GM04503 (cell line): ENCODE measurements around the gene CAMTA1.
"Not testable (repeated sequence)": the region's sequence is repeated elsewhere in the genome, so short reads cannot be mapped to it uniquely, and the experiment has no call there.

Experiments used
- DNase-seq: peaks from one replicate; pipeline ENCODE4 v3.0.0-alpha.2; 2012; ENCODE audit warnings: low read depth

Gene CAMTA1

DNA sequence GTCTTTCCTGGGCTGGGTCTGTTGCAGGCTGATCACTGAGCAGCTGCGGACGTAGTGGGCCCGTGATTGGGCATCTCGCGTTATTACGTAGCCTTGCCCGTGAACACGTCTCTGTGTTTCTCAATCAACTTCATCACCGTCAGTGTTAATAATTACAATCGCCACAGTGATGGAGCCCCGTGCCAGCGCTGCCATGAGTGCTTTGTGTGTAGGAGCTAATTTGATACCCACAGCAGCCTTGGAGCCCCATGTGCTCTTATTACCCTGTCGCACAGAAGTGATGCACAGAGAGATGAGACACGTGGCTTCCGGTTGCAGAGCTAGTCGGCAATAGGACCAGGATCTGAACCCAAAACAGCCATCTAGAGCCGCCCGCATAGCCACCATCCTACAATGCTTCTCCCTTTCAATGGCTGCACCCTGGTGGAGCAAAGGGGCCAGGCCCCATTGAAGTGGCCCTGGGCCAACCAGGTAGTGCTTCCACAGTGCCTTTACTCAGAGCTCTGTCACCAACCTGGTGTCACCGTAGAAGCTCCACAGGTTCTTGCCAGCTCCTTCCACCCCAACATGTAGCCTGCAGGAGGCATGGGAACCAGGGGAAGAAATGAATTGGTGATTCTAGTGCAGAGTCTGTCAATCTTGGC lies 587.3 kb downstream of the CAMTA1 start:
- no peak for DNase-seq

DNA sequence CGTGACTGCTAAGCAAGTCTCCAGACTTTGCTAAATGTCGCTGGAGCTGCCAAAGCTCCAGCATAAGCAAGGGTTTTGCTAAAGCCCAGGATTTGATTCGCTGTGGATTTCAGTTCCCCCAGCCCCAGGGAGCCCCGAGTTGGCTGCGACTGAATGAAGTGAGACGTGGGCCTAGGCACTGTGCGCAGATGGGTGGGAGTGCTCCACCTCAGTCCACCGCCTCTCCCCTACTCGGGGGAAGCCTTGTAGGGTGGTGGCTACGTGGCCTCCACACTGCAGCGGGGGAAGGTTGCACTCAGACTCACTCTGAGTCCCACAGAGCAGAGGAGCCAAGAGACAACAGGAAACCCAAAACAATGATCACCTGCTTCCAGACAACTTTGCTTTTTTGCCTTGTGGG lies 588.0 kb downstream of the CAMTA1 start:
- no peak for DNase-seq

DNA sequence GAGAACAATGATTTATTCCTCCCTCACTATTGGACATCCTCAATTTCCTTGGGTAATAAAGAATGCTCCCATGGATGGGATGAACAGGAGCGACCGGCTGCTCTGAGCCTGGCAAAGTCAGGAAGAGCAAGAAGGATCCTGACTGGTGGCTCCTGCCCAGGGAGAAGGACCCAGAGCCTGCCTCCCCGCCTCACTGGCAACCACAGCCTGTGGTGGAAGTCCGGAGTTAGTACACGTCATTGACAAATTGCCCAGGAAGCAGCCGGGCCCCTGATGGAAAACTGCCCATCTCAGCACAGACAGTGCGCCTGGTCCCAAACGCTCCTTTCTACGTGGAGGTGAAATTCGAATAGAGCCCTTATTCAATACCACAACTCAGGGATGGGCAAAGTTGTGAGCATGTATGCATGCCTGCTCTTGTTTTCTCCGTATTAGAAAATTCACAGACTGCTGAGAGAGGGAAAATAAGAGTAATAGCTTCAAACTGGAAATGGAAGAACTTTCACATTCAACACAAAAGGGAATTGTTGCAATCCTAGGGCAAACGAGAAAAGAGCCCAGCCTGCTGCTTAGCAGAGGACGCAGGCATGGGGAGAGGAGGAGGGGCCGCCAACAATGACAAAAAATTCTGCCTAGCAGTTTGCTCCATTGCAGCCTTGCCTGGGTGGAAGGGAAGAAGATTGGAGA lies 588.8 kb downstream of the CAMTA1 start:
- DNase-seq = no peak

DNA sequence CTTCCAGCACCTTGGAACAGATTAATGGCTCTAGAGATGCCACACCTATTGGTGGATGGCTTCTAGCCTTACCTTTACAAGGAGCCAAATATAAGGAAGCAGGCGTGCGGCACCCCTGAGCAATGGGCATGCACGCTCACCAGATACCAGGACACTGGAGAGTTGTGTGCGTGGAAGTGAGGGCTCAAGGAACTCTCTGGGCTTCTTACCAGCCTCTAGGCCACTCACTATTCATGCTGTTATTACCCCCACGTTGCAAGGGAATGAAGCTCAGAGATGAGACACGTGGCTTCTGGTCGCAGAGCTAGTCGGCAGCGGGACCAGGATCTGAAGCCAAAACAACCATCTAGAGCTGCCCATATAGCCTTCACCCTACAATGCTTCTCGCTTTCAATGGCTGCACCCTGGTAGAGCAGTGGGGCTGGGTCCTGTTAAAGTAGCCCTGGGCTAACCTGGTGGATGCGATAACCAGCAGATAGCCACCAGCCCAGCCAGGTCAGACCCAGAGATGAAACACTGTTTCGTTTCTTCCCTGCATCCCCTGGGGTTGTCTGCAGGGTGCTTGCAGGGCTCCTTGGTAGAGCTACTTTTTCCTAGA lies 589.4 kb downstream of the CAMTA1 start:
- no peak for DNase-seq

DNA sequence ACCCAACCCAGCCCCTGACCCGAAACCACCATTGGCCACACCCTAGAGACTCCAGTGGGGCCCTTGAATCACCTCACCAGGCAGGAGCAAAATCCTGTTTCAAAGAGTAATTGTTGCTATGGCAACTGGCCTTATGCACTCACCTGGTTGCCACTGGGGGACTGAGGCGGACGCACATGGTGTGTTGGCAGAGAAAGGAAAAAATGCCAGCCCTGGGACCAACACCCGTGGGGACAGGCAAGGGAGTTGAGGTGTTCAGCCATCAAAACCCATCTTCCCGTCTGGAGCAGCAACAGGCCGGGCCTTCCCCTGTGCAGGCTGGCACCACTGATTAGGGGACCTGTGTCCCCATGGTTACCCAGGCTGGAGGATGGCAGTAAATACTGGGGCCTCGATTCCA lies 590.1 kb downstream of the CAMTA1 start:
- no peak for DNase-seq

DNA sequence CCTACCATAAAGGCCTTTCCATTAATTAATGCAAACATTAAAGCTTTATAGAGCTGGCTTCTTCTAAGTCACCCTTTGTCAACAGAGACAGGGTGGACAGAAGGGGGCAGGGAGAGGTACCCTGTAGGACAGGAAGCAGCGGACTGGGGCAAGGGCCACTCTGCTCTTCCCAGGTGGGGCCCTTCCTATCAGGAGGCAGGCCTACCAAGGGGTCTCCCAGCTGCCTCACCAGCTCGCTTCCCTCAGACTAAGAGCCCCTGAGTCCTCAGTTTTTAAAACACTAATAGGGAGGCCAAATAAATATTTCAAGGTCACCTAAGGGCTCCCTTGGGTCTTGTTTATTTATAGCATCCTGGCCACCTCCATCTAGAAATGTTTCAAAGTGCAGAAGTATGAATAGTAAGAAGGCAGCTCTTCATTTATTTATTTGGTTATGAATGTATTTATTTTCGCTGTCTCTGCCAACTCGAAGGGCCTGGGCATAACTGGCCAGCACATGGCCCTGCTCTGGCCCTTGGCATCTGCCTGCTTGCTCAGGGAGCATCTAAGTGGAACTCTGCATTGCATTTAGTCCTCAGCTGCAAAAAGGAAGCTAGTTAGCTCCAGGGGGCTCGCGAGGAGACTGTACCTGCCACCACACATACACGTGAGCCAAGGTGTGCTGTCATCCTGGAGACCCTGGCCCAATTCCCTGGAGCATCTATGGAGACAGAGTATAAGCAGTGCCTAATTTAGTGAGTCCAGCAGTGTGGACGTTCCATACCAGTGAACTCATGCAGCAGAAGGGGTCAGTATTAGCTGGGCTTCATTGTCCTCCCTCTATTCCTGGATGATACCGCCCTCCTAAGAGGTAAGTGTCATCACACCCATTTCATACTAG lies 590.8 kb downstream of the CAMTA1 start:
- no peak for DNase-seq

DNA sequence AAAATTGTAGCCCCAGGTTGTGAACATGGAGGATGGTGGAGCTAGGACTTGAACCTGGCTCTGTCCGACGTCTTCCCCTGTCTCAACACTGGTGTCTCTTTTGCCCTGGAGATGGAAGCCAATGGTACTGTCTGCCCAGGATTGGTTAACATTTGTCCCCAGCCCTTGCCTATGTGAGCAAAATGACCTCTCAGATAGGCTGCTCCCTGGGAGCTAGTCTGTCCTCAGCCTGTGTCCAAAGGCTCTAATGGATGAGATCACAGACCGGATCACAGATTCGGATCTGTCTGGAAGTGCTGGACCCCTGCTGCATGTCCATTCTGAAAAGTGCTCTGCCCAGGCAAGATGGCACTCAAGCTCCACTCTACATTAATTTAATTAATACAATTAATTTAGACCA lies 591.4 kb downstream of the CAMTA1 start:
- DNase-seq = no peak

DNA sequence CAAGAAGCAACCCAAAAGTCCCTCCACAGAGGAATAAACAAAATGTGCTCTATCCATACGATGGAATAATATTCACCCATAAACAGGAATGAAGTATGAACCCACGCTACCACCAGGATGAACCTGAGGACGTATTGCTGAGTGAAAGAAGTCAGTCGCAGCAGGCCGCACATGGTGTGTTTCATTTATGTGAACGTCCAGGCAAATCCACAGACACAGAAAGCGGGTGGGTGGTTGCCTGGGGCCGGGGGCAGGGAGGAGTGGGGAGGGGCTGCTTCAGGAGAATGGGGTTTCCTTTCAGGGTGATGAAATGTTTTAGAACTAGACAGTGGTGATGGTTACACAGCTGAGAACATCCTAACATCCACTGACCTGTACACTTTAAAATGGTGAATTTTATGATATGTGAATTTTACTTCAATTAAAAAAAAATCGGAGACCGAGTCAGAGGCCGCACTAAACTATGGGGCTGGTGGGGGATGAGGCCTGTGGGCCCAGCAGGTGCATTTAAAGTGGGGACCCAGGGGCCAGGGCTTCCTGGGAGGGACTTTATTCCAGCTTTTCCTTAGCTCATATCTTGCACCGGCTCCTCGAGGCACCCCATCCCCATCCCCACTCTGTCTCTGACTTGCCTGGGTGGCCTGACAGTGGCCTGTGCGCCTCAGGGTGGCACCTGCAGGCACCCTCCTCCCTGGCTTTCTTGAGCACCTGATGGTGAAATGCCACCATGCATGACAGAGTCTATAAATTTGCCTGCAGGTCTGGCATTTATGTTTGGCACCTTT lies 593.3 kb downstream of the CAMTA1 start:
- DNase-seq = no peak

DNA sequence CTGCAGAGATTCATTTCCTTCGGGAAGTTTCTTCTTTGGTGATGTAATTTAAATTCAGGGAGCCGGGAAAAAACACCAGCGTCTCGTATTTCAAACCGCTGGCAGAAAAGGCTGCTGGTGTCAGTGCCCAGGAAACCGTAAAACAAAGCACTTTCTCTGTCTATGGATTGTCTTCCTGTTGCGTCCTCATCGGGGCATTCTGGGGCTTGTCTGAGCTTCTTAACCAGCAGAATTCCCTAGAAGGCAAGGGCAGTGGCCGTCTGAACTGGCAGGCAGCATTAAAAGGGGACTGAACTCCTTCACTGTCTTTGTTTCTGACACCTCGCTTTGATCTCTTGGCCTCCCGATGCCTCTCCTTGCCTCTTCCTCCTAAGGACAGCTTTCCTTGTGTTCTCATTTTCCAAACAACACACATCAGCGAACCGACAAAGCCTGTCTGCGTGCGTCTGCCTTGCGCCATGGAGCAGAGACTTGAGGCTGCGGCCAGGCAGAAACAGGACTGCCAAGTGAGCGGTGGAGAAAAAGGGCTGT lies 594.3 kb downstream of the CAMTA1 start:
- peak; percentile 51 for DNase-seq

DNA sequence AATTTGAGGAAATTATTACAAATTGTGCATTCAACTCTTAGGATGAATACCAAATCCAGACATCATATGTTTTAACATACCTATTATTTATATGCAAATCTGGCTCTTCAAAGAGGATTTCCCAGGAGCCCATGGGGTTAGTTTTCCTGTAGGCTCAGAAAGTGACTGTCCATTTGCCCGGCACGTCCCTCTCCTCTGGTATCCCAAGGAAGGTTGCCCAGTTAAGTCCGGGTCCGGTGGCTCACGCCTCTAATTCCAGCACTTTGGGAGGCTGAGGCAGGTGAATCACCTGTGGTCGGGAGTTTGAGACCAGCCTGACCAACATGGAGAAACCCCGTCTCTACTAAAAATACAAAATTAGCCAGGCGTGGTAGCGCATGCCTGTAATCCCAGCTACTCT lies 594.8 kb downstream of the CAMTA1 start:
- DNase-seq = not testable (repeated sequence)

DNA sequence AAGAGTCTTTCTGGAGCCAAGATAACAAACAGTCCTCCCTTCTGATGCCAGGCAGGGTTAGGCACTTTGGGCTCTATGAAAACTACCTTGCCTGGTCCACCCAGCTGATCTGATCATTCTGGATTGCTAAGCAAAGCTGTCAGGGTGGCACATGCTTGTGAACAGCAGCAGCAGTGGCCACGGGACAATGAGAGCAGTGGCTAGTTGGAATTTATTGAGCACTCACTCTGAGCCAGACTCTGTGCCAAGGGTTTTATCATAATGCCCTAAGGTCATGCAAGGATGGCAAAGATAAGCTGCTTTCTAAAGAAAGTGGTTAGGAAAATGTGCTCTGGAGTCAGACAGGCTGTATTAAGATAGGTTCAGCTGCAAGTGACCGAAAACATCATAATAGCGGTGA lies 595.5 kb downstream of the CAMTA1 start:
- DNase-seq = no peak

DNA sequence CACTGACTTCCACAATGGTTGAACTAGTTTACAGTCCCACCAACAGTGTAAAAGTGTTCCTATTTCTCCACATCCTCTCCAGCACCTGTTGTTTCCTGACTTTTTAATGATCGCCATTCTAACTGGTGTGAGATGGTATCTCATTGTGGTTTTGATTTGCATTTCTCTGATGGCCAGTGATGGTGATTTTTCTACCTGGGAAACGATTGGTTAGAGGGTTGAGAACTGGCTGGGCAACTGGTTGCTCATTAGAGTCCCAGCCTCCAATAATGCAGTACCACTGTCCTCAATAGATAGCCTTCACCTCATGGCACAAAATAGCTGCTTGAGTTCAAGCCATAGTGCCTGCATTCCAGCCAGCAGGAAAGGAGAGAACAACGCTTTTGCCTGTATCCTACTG lies 596.5 kb downstream of the CAMTA1 start:
- DNase-seq = not testable (repeated sequence)

DNA sequence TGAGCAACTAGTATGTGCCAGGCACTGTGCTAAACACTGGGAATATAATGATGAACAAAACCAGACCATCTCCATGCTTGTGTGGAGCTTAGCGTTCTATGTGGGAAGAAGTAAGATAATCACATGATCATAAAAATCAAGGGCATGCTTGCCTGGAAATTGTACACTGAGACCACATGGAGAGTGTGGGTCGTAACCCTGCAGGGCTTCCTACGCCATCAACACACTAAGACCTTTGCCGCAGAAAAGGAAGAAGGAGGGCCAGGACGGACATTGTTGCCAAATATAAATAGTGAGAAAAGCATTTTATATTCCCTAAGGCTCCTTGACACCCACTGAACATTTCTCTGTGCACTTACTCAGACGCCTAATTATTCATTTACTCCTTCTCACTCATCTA lies 597.7 kb downstream of the CAMTA1 start:
- no peak for DNase-seq

DNA sequence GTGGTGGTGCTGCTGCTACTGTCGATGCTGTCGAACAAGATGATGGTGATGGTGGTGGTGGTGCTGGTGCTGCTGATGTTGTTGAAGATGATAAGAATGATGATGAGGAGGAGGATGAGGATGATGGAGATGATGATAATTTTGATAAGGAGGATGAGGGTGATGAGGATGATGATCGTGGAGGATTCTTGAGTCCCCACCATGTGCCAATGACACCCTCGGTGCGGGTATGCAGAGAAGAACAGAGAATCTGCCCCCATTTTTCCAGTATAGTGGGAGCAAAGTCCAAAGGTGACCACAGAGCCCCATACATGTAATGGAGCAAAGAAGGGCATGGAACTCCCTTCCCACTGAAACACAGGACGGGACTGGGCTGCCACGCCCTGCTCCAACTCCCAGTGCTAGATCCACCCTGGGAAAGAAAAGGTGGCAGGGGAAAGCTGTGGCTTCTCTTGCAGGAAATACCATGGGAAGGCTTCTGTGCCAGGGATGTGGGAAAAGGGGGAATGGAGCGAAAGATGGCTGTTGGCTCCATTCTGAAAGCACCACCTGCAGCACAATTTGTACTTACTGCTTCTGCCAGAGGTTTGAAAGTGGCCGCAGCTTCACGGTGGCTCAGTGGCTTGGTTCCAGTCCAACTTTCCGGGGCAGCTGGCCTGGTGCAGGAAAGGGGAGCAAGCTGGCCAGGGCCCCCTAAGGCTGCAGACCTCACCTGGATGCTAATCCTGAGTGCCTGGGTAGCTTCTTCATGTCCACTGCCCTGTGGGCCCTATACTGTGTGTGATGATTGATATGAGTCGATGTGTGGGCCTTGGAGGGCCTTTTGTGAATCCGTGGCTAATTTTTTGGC lies 598.6 kb downstream of the CAMTA1 start:
- DNase-seq = no peak

DNA sequence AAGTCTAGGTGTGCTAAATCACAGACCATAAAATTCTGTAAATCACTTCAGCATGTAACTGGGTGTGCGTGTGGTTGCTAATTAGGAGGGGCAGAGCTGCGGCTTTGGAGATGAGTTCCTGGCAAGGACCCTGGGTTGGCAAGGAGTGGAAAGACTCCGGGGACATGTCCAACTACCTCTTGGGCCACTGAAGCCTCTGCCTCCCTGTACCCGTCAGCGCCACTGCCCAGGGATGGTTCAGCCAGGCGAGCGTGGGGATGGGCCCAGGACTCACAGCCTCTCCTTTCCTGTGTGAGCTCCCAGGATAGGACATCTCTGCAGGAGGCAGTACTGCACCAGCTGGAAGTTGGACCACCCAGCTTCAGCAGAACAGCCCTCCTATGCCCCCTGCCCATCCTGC lies 599.4 kb downstream of the CAMTA1 start:
- no peak for DNase-seq

DNA sequence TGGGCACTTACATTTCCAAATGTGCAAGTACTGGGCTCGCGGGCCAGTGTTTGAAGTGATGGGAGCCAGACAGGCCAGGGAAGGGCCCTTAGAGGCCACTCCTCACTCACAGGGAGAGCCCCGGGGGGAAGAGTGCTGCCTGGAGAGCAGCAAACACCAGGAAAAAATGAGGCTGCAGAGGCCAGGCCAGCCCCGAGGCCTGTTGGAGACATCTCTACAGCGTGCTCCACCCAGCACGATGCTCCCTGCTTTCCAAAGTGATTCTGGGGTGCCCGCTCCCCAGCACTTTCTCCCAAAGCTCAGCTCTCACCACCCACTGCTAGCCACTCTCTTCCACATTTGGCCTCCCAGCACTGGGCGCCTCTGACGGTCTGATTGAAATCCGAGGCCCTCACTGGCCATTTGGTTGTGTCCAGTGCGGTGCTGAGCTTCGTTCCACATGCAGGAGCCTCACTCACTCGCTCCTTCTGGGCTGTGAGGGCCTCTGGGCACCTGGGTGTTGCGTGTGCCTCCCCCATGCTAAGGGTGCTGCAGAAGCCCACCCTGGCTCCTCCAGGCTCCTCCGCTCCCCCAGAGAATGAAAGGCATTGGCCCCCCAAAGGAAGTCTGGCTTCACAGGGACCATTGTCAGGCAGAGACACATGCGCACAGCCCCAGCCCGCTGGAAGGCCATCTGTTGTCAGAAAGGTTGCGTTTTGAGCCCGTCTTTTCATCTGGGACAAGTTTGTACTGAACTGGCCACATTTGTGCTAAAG lies 600.4 kb downstream of the CAMTA1 start:
- DNase-seq = no peak

DNA sequence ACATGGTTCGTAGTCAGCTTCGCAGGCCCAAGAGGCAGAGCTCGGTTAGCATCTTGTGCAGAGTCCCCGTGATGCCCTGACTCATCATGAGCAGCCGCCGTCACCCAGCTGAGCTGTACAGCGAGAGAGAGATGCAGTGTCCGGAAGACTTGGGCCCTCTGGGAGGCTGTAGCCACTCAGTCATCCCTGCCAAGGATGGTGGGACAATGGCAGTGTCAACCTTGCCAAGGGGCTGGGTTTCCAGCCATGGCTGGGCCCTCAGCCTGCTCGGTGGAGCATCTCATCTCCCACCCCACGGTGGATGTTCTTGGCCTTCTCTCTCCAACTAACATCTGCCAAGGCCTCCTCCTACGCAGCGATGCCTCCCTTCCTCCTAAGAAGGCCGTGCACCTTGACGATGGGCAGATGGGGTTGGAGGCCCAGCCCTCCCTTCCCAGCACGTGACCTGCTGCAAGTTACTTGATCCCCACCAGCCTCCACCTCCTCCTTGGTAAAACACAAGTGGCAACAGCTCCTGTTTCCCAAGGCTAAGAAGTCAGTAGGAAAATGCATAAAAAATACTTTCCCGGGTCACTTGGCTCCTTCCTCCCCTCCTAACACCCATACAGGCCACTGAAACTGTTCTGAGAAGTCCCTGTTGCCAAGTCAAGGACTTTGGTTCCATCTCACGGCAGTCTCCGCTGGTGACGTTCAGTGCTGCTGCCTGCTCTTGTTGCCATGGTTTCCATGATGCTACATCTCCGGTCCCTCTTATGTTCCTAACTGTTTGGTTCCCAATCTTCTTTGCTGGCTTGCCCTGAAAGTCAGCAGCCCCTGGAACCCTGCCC lies 601.2 kb downstream of the CAMTA1 start:
- no peak for DNase-seq

DNA sequence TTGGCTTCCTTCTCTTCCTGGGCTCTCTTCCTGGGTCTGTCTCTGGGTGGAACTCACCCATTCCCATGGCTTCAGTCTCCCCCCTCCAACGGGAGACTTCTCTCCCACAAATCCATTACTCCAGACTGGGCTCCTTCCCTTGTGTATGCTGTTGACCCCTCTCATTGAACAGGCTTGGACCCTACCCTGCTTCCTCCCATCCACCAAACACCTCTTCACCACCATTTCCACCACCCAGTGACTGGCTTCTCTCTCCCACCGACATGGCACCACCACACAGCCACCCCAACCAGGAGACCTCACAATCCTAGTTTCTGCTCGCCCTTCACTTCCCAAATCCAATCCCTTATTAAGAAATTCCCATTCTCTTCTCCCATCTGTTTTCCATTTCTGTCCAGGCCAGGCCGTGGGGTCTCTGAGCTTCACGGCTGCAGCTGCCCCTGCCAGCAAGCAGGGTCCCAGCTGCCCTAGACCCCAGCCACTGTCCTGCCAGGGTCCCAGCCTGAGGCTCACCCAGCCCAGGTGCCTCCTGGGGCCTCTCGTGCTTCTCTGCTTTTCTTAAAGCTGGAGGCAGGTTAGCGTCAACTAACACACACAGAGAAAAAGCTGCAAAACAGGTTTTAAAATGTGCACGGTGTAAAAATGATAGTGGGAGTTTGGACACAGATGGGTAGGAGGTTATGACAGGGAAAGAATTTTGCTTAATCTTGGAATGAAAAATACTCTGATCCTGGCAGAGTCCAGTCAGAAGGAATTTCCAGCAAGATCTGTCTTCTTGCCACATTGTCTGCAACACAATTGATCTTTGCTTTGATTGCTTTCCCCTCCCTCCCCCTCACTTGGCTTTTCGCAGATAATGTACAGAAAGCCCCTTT lies 602.0 kb downstream of the CAMTA1 start:
- no peak for DNase-seq
